ENCODE measurements around the gene MPPED1.

DNA sequence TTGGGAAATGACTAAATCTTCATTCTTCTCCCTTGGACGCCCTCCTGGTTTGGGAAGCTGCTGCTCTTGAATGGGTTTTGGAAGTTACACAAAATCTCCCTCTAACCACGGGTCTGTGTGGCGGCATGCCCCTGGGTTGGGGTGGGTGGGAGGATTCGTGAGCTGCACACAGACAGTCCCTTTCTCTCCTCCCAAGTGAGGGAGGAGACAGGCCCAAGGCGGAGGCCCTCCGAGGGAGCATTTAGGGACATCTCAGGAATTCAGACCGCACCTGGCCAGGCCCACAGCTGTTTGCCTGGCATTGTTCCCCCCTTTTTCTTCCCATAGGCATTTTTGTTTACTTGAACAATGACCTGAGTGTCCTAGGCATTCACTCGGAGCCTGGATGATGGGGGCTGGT lies 94.1 kb downstream of the MPPED1 start:
- TF ChIP-seq, protein P1, sequence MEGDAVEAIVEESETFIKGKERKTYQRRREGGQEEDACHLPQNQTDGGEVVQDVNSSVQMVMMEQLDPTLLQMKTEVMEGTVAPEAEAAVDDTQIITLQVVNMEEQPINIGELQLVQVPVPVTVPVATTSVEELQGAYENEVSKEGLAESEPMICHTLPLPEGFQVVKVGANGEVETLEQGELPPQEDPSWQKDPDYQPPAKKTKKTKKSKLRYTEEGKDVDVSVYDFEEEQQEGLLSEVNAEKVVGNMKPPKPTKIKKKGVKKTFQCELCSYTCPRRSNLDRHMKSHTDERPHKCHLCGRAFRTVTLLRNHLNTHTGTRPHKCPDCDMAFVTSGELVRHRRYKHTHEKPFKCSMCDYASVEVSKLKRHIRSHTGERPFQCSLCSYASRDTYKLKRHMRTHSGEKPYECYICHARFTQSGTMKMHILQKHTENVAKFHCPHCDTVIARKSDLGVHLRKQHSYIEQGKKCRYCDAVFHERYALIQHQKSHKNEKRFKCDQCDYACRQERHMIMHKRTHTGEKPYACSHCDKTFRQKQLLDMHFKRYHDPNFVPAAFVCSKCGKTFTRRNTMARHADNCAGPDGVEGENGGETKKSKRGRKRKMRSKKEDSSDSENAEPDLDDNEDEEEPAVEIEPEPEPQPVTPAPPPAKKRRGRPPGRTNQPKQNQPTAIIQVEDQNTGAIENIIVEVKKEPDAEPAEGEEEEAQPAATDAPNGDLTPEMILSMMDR (conservative IDR thresholded peaks at IDR 0.05 in 1 of 2, IDR thresholded peaks at IDR 0.05 in 1 of 2; ENCODE audit: extremely low read depth in 1 of 2, insufficient read depth in 1 of 2, low read depth in 1 of 2, low read length in 2 of 2): no peak
- TF ChIP-seq EZH2 (IDR thresholded peaks at IDR 0.05; ENCODE audit: borderline replicate concordance, low read length): no peak

Data from mammary epithelial cell (primary cell).